Endothelial cell of umbilical vein (primary cell): ENCODE results near the gene FGD6.

ENCODE experiments used
- CTCF ChIP-seq, 2 donors: IDR thresholded peaks; 1 replicate in 1 of 2; 2 replicates in 1 of 2; pipeline ENCODE4 v1.5.1; 2011; ENCODE audit warnings: low read length in 2 of 2, mild to moderate bottlenecking in 2 of 2, moderate library complexity in 2 of 2, control low read depth in 1 of 2, inconsistent platforms in 1 of 2, low read depth in 1 of 2; ENCODE audit not compliant: insufficient read depth in 1 of 2; ENCODE audit errors: extremely low read depth in 1 of 2
- EZH2 ChIP-seq: IDR thresholded peaks from 2 replicates; pipeline ENCODE4 v1.6.1; 2012; ENCODE audit warnings: borderline replicate concordance, low read depth, mild to moderate bottlenecking, moderate library complexity, low read length, inconsistent platforms; ENCODE audit not compliant: severe bottlenecking
- FOS ChIP-seq: IDR thresholded peaks from 2 replicates; pipeline ENCODE4 v1.6.1; 2011; ENCODE audit warnings: mild to moderate bottlenecking, low read length, moderate library complexity, borderline replicate concordance; ENCODE audit not compliant: insufficient read depth
- GATA2 ChIP-seq: IDR thresholded peaks from 2 replicates; pipeline ENCODE4 v1.7.0; 2011; ENCODE audit warnings: low read depth, mild to moderate bottlenecking, moderate library complexity, mixed read lengths, low read length; ENCODE audit not compliant: insufficient read length, insufficient read depth
- JUN ChIP-seq: IDR thresholded peaks from 2 replicates; pipeline ENCODE4 v1.6.1; 2011; ENCODE audit warnings: borderline replicate concordance, low read depth; ENCODE audit not compliant: insufficient read length, insufficient read depth
- MAX ChIP-seq: IDR thresholded peaks from 2 replicates; pipeline ENCODE4 v1.6.1; 2011; ENCODE audit not compliant: insufficient read depth, insufficient read length
- POLR2A ChIP-seq: IDR thresholded peaks from 2 replicates; pipeline ENCODE4 v1.6.1; 2012; ENCODE audit warnings: low read depth, mild to moderate bottlenecking, control low read depth, low read length
- POLR2AphosphoS5 ChIP-seq: IDR thresholded peaks from 2 replicates; pipeline ENCODE4 v1.6.1; 2012; ENCODE audit warnings: low read depth, mild to moderate bottlenecking, control low read depth, low read length, moderate library complexity; ENCODE audit not compliant: insufficient read depth

GRCh38 chr12:95248604-95249360, 31.5 kb upstream of the FGD6 start:
- TF ChIP-seq CTCF (IDR thresholded peaks at IDR 0.05; ENCODE audit: extremely low read depth in 1 of 2, insufficient read depth in 1 of 2, low read depth in 1 of 2, low read length in 2 of 2): no peak
- TF ChIP-seq POLR2AphosphoS5: no peak
- TF ChIP-seq FOS: no peak
- no peak for TF ChIP-seq MAX
- TF ChIP-seq POLR2A: no peak
- TF ChIP-seq JUN: no peak
- no peak for TF ChIP-seq EZH2
- no peak for TF ChIP-seq GATA2
